ENCODE measurements around the gene TRIM33. TPM values are rescaled to one million over a fixed set of nuclear protein-coding genes. Genes with fewer than 3 reads are reported as not detected.

Gene TRIM33
- total and polyA plus RNA-seq, 2 donors (not counting 1 experiment from before 2014, with no cell fraction given) = 17.8 to 21.5 TPM

- no peak overlapping the region for H2AFZ ChIP-seq (ENCODE audit: low read length)
- H3K36me3 ChIP-seq (ENCODE audit: control insufficient read depth, insufficient read depth, low read length) = no peaks in the 10 kb centered on the region
- no peaks in the 10 kb centered on the region for H3K79me2 ChIP-seq (ENCODE audit: control insufficient read depth, insufficient read depth, low read length)
- H3K27me3 ChIP-seq (ENCODE audit: control insufficient read depth, insufficient read depth, low read length) = no peaks in the 10 kb centered on the region
- DNase-seq (ENCODE audit: low read depth in 2 of 2) = no peak
- H3K9me3 ChIP-seq (ENCODE audit: control insufficient read depth, insufficient read depth, low read depth, low read length) = no peaks in the 10 kb centered on the region
- no peaks in the 10 kb centered on the region for H3K4me1 ChIP-seq (ENCODE audit: control insufficient read depth, extremely low read depth, insufficient read depth, low read length)
- H3K27ac ChIP-seq (ENCODE audit: insufficient read depth, low read length) = no peak overlapping the region
- no peak overlapping the region for H3K9ac ChIP-seq (ENCODE audit: insufficient read depth, low read length)
- no peaks in the 10 kb centered on the region for H4K20me1 ChIP-seq (ENCODE audit: control insufficient read depth, extremely low read depth, insufficient read depth, low read length)
- no peak overlapping the region for H3K4me3 ChIP-seq (replicated peaks in 1 of 4; ENCODE audit: control extremely low read depth in 1 of 4, insufficient read depth in 1 of 4, low read depth in 3 of 4, low read length in 4 of 4)
- no peak for TF ChIP-seq CTCF (conservative IDR thresholded peaks at IDR 0.05 in 1 of 2, IDR thresholded peaks at IDR 0.05 in 1 of 2; ENCODE audit: low read depth in 1 of 2, low read length in 2 of 2)
- TF ChIP-seq EZH2 (IDR thresholded peaks at IDR 0.05; ENCODE audit: low read length, missing control alignments) = no peak
- no peak overlapping the region for H3K4me2 ChIP-seq (ENCODE audit: extremely low read depth, insufficient read depth, low read length)
Observed at GRCh38 chr1:114355240-114355639, 155.8 kb downstream of the TRIM33 start.

- H4K20me1 ChIP-seq (ENCODE audit: control insufficient read depth, extremely low read depth, insufficient read depth, low read length) = no peaks in the 10 kb centered on the region
- peak; percentile 81 to 92 for DNase-seq (ENCODE audit: low read depth in 2 of 2)
- H2AFZ ChIP-seq (ENCODE audit: low read length) = no peak overlapping the region
- no peak overlapping the region for H3K4me2 ChIP-seq (ENCODE audit: extremely low read depth, insufficient read depth, low read length)
- no peak for TF ChIP-seq EZH2 (IDR thresholded peaks at IDR 0.05; ENCODE audit: low read length, missing control alignments)
- no peak for TF ChIP-seq CTCF (conservative IDR thresholded peaks at IDR 0.05 in 1 of 2, IDR thresholded peaks at IDR 0.05 in 1 of 2; ENCODE audit: low read depth in 1 of 2, low read length in 2 of 2)
- H3K79me2 ChIP-seq (ENCODE audit: control insufficient read depth, insufficient read depth, low read length) = no peaks in the 10 kb centered on the region
- H3K4me1 ChIP-seq (ENCODE audit: control insufficient read depth, extremely low read depth, insufficient read depth, low read length) = no peaks in the 10 kb centered on the region
- no peaks in the 10 kb centered on the region for H3K36me3 ChIP-seq (ENCODE audit: control insufficient read depth, insufficient read depth, low read length)
- no peaks in the 10 kb centered on the region for H3K9me3 ChIP-seq (ENCODE audit: control insufficient read depth, insufficient read depth, low read depth, low read length)
- no peaks in the 10 kb centered on the region for H3K27me3 ChIP-seq (ENCODE audit: control insufficient read depth, insufficient read depth, low read length)
- no peak overlapping the region for H3K4me3 ChIP-seq (replicated peaks in 1 of 4; ENCODE audit: control extremely low read depth in 1 of 4, insufficient read depth in 1 of 4, low read depth in 3 of 4, low read length in 4 of 4)
- no peak overlapping the region for H3K9ac ChIP-seq (ENCODE audit: insufficient read depth, low read length)
- H3K27ac ChIP-seq (ENCODE audit: insufficient read depth, low read length) = no peak overlapping the region
Observed at GRCh38 chr1:114353262-114353661, 157.7 kb downstream of the TRIM33 start.

- H3K27me3 ChIP-seq (ENCODE audit: control insufficient read depth, insufficient read depth, low read length) = no peaks in the 10 kb centered on the region
- H4K20me1 ChIP-seq (ENCODE audit: control insufficient read depth, extremely low read depth, insufficient read depth, low read length) = no peaks in the 10 kb centered on the region
- H3K9ac ChIP-seq (ENCODE audit: insufficient read depth, low read length) = no peak overlapping the region
- no peak overlapping the region for H3K27ac ChIP-seq (ENCODE audit: insufficient read depth, low read length)
- H3K4me1 ChIP-seq (ENCODE audit: control insufficient read depth, extremely low read depth, insufficient read depth, low read length) = no peaks in the 10 kb centered on the region
- H3K36me3 ChIP-seq (ENCODE audit: control insufficient read depth, insufficient read depth, low read length) = no peaks in the 10 kb centered on the region
- no peak overlapping the region for H3K4me3 ChIP-seq (replicated peaks in 1 of 4; ENCODE audit: control extremely low read depth in 1 of 4, insufficient read depth in 1 of 4, low read depth in 3 of 4, low read length in 4 of 4)
- H3K79me2 ChIP-seq (ENCODE audit: control insufficient read depth, insufficient read depth, low read length) = no peaks in the 10 kb centered on the region
- TF ChIP-seq EZH2 (IDR thresholded peaks at IDR 0.05; ENCODE audit: low read length, missing control alignments) = no peak
- TF ChIP-seq CTCF (conservative IDR thresholded peaks at IDR 0.05 in 1 of 2, IDR thresholded peaks at IDR 0.05 in 1 of 2; ENCODE audit: low read depth in 1 of 2, low read length in 2 of 2) = no peak
- H3K9me3 ChIP-seq (ENCODE audit: control insufficient read depth, insufficient read depth, low read depth, low read length) = no peaks in the 10 kb centered on the region
- peak in 1 of 2 donors; percentile 31 for DNase-seq (ENCODE audit: low read depth in 2 of 2)
- no peak overlapping the region for H2AFZ ChIP-seq (ENCODE audit: low read length)
- no peak overlapping the region for H3K4me2 ChIP-seq (ENCODE audit: extremely low read depth, insufficient read depth, low read length)
Observed at GRCh38 chr1:114352797-114353196, 158.2 kb downstream of the TRIM33 start.

Measured in fibroblast of lung (primary cell).